Common myeloid progenitor, CD34-positive (primary cell): ENCODE measurements around the gene CKAP4.

Source experiments
- CTCF ChIA-PET: fragments of 350-600 bp; sonication (Branson Sonifier 250); formaldehyde crosslinking; loops from one replicate; lab custom pipeline; 2021; ENCODE audit warnings: antibody characterized with exemption; lab: Charles Lee
- POLR2A ChIA-PET: fragments of 350-600 bp; sonication (Branson Sonifier 250); formaldehyde crosslinking; loops from one replicate; lab custom pipeline; 2021; ENCODE audit warnings: antibody characterized with exemption; lab: Charles Lee
- DNase-seq, 3 donors: peaks; one replicate each; pipeline versions ENCODE4 v3.0.0 to v3.0.0-alpha.2; 2013
- H3K27ac ChIP-seq, 2 experiments: 1 replicate in 1 of 2; 2 replicates in 1 of 2; pipeline ENCODE4 v1.7.0; 2013; ENCODE audit warnings: inconsistent platforms in 2 of 2, low read length in 2 of 2, mild to moderate bottlenecking in 2 of 2, low read depth in 1 of 2, moderate library complexity in 1 of 2; ENCODE audit not compliant: severe bottlenecking in 2 of 2, insufficient read depth in 1 of 2, poor library complexity in 1 of 2
- H3K27me3 ChIP-seq, 5 experiments: replicated peaks in 2 of 5; 1 replicate in 3 of 5; 2 replicates in 2 of 5; pipeline versions ENCODE4 v1.6.1 to v1.7.0; 2013; ENCODE audit warnings: low read length in 4 of 5, mild to moderate bottlenecking in 2 of 5, moderate library complexity in 2 of 5, inconsistent platforms in 1 of 5; ENCODE audit not compliant: insufficient read depth in 5 of 5, control insufficient read depth in 4 of 5
- H3K36me3 ChIP-seq, 4 experiments: 1 replicate in 2 of 4; 2 replicates in 2 of 4; pipeline versions ENCODE4 v1.6.1 to v1.7.0; 2013; ENCODE audit warnings: low read length in 3 of 4, control low read depth in 1 of 4, mild to moderate bottlenecking in 1 of 4; ENCODE audit not compliant: control insufficient read depth in 4 of 4, insufficient read depth in 4 of 4
- H3K4me1 ChIP-seq, 4 experiments: 1 replicate in 3 of 4; 2 replicates in 1 of 4; pipeline versions ENCODE4 v1.6.1 to v1.7.1; 2013; ENCODE audit warnings: low read length in 3 of 4, mild to moderate bottlenecking in 3 of 4, control low read depth in 1 of 4, inconsistent platforms in 1 of 4, moderate library complexity in 1 of 4; ENCODE audit not compliant: control insufficient read depth in 4 of 4, insufficient read depth in 4 of 4; ENCODE audit errors: control extremely low read depth in 1 of 4
- H3K4me3 ChIP-seq, 7 experiments: 1 replicate in 4 of 7; 2 replicates in 3 of 7; pipeline versions ENCODE4 v1.5.1 to v1.7.0; 2013; ENCODE audit warnings: mild to moderate bottlenecking in 7 of 7, low read length in 6 of 7, moderate library complexity in 6 of 7, inconsistent platforms in 2 of 7, low read depth in 2 of 7, control low read depth in 1 of 7; ENCODE audit not compliant: insufficient read depth in 4 of 7, control insufficient read depth in 1 of 7; ENCODE audit errors: extremely low read depth in 1 of 7
- H3K9me3 ChIP-seq, 5 experiments: 1 replicate in 4 of 5; 2 replicates in 1 of 5; pipeline versions ENCODE4 v1.6.1 to v1.7.1; 2013; ENCODE audit warnings: low read length in 4 of 5, mild to moderate bottlenecking in 2 of 5, inconsistent platforms in 1 of 5, low read depth in 1 of 5, moderate library complexity in 1 of 5; ENCODE audit not compliant: control insufficient read depth in 4 of 5, insufficient read depth in 2 of 5; ENCODE audit errors: control extremely low read depth in 1 of 5
- WGBS: methylation state at CpG from one replicate; pipeline ENCODE4 v1.1.5; 2013; ENCODE audit not compliant: insufficient coverage; 5-methylcytosine and 5-hydroxymethylcytosine counted together

The CKAP4 gene

GRCh38 chr12:106275458-106275857 is 27.6 kb upstream of the CKAP4 start:
- Histone ChIP-seq H3K9me3 (no peaks in the 10 kb centered on the region), H3K27me3 (no peaks in the 10 kb centered on the region), H3K4me1 (peaks cover 0 to 3% (median 0%) of the 10 kb centered on the region in 4 experiments), H3K36me3 (no peaks in the 10 kb centered on the region), H3K27ac (no peak overlapping the region), H3K4me3 (no peak overlapping the region)
- POLR2A ChIA-PET: no interaction called here
- WGBS: 90% methylated on average over 5 of the region's 9 CpGs
- DNase-seq: no peak
- CTCF ChIA-PET: interaction anchor here (3.1 kb wide), 1 partner anchor 48 kb away, joined by 13 read pairs; no protein-coding TSS in a partner anchor

GRCh38 chr12:106274575-106275121 is 26.8 kb upstream of the CKAP4 start:
- no peaks in the 10 kb centered on the region for H3K36me3 ChIP-seq
- H3K9me3 ChIP-seq: no peaks in the 10 kb centered on the region
- peaks cover 2 to 7% (median 3%) of the 10 kb centered on the region in 4 experiments for H3K4me1 ChIP-seq
- 100% methylated on average over 6 of the region's 7 CpGs for WGBS
- ChIA-PET POLR2A (no interaction called here), CTCF (interaction anchor here (3.1 kb wide), 1 partner anchor 47 kb away, joined by 13 read pairs; no protein-coding TSS in a partner anchor)
- no peak overlapping the region for H3K4me3 ChIP-seq
- no peak for DNase-seq
- H3K27ac ChIP-seq: no peak overlapping the region
- H3K27me3 ChIP-seq: no peaks in the 10 kb centered on the region

- ChIA-PET POLR2A (no interaction called here), CTCF (no interaction called here)
- no peaks in the 10 kb centered on the region for H3K27me3 ChIP-seq
- H3K36me3 ChIP-seq: no peaks in the 10 kb centered on the region
- no peaks in the 10 kb centered on the region for H3K9me3 ChIP-seq
- no peak overlapping the region for H3K4me3 ChIP-seq
- WGBS: 100% methylated on average over 2 of the region's 6 CpGs
- H3K27ac ChIP-seq: no peak overlapping the region
- H3K4me1 ChIP-seq: peaks cover 7 to 10% (median 7%) of the 10 kb centered on the region in 4 experiments
- no peak for DNase-seq
Observed at GRCh38 chr12:106274012-106274411, 26.2 kb upstream of the CKAP4 start.

GRCh38 chr12:106273491-106273890 is 25.7 kb upstream of the CKAP4 start:
- Histone ChIP-seq H3K9me3 (no peaks in the 10 kb centered on the region), H3K4me1 (peaks cover 11 to 15% (median 12%) of the 10 kb centered on the region in 4 experiments), H3K36me3 (no peaks in the 10 kb centered on the region), H3K4me3 (no peak overlapping the region), H3K27me3 (no peaks in the 10 kb centered on the region), H3K27ac (no peak overlapping the region)
- 98% methylated on average over 6 of the region's 6 CpGs for WGBS
- ChIA-PET POLR2A (no interaction called here), CTCF (interaction anchor here (0.9 kb wide), 1 partner anchor 9 kb away, joined by 4 read pairs; no protein-coding TSS in a partner anchor)
- DNase-seq: no peak

DNA sequence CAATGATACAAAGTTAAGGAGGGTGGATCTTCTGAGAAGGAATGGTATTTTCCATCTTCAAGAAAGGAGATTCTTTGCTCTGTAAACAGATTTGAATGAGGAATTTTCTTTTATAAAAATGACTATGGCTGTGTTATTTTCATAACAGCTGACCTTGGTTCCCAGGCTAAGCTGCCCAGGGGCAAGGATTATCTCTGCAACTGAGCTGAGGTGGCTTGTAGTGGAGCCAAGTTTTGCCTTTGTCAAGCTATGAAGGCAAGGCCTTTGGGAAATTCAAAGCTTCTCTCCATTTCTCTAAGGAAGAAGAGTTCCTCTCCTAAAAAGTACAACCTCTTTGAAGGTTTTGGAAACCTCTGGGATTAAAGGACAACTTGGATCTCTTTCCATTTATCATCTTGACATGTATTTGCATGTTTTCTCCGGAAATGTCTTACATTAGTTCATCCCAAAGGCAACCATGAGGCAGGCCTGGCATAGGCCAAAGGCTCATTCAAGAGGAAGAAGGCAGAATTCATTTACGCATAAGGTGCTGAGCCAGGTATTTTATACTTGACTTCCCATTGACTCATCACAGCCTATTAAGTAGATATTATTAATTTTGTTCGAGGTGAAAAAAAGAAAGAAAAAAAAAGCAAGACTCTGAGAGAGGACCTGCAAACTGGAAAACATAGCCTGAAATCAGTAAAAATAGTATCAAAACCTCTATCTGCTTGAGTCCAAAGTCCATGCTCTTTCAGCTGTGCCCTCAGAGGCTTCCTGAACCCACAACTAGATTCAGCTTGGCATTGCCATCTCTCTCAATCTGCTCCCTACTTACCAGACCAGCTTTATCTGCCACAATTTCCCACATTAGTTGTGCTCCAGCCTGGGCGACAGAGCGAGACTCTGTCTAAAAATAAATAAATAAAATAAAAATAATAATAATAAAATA is 24.0 kb upstream of the CKAP4 start:
- H3K4me1 ChIP-seq: peaks cover 11 to 15% (median 13%) of the 10 kb centered on the region in 4 experiments
- H3K36me3 ChIP-seq: no peaks in the 10 kb centered on the region
- H3K9me3 ChIP-seq: no peaks in the 10 kb centered on the region
- 100% methylated on average over 1 of the region's 5 CpGs for WGBS
- ChIA-PET CTCF (interaction anchor here (0.6 to 1.4 kb wide), 4 partner anchors 8 to 13 kb away, joined by 3 to 5 read pairs (median 4); no protein-coding TSS in a partner anchor), POLR2A (interaction anchor here (0.7 kb wide), 1 partner anchor 11 kb away, joined by 3 read pairs; no protein-coding TSS in a partner anchor)
- no peak overlapping the region for H3K4me3 ChIP-seq
- H3K27me3 ChIP-seq: no peaks in the 10 kb centered on the region
- H3K27ac ChIP-seq: no peak overlapping the region
- DNase-seq: no peak

GRCh38 chr12:106269150-106269771 is 21.4 kb upstream of the CKAP4 start:
- peak; percentile 73 to 95 (median 91) for DNase-seq
- Histone ChIP-seq H3K27ac (no peak overlapping the region), H3K9me3 (no peaks in the 10 kb centered on the region), H3K4me3 (no peak overlapping the region), H3K36me3 (no peaks in the 10 kb centered on the region), H3K27me3 (no peaks in the 10 kb centered on the region), H3K4me1 (peaks cover 11 to 15% (median 13%) of the 10 kb centered on the region in 4 experiments)
- 6% methylated on average over 2 of the region's 7 CpGs for WGBS
- ChIA-PET CTCF (interaction anchor here (0.7 to 2.4 kb wide), 5 partner anchors 10 to 39 kb away, joined by 3 to 10 read pairs (median 3); no protein-coding TSS in a partner anchor), POLR2A (no interaction called here)
